K562 (cell line): ENCODE data around the gene TTC28. TPM values are rescaled to one million over a fixed set of nuclear protein-coding genes. Genes with fewer than 3 reads are reported as not detected.

Experiments
- CEBPG ChIP-seq, 3 experiments: fragments of 200-800 bp in 1 of 3; sonication (Bioruptor generic) in 1 of 3; sonication (generic) in 1 of 3; formaldehyde crosslinking in 1 of 3; IDR thresholded peaks in 2 of 3; conservative IDR thresholded peaks in 1 of 3; 2 replicates each; pipeline versions ENCODE4 v1.6.1 to v1.8.0; 2016 to 2022; ENCODE audit warnings: missing compliant biosample characterization in 2 of 3, missing genetic modification characterization in 2 of 3, mild to moderate bottlenecking in 1 of 3, missing genetic modification reagents in 1 of 3
- L3MBTL2 ChIP-seq: fragments of 450-650 bp; IDR thresholded peaks from 2 replicates; pipeline ENCODE4 v1.6.1; 2016; ENCODE audit warnings: mild to moderate bottlenecking, moderate library complexity
- MYBL2 ChIP-seq, 2 experiments: fragments of 450-650 bp in 1 of 2; sonication (generic) in 1 of 2; formaldehyde crosslinking in 1 of 2; IDR thresholded peaks; 2 replicates each; pipeline versions ENCODE4 v1.6.1 to v1.8.1; 2017 to 2022; ENCODE audit warnings: borderline replicate concordance in 1 of 2, inconsistent platforms in 1 of 2, low read depth in 1 of 2, mild to moderate bottlenecking in 1 of 2, missing genetic modification reagents in 1 of 2, moderate library complexity in 1 of 2
- NFRKB ChIP-seq: fragments of 450-650 bp; IDR thresholded peaks from 2 replicates; pipeline ENCODE4 v1.6.1; 2016; ENCODE audit warnings: low read depth
- NR3C1 ChIP-seq: sonication (generic); formaldehyde crosslinking; IDR thresholded peaks from 2 replicates; pipeline ENCODE4 v1.8.1; 2022; ENCODE audit warnings: missing genetic modification reagents
- ZNF76 ChIP-seq: fragments of 250-450 bp; sonication (Bioruptor Pico); IDR thresholded peaks from 2 replicates; pipeline ENCODE4 v1.4.0; 2020; ENCODE audit warnings: mild to moderate bottlenecking, moderate library complexity, borderline replicate concordance
- polyA plus RNA-seq, 8 experiments: library from polyadenylated mRNA; depleted of rRNA in 4 of 8; stranded (reverse) in 5 of 8; unstranded in 3 of 8; fragments of >200 nt; fragmentation: Nextera tagmentation in 2 of 8; fragmentation: Illumina TruSeq in 1 of 8; extraction: Ambion mirVana in 2 of 8; extraction: Trizol in 1 of 8; gene quantifications; 2 replicates each; pipeline versions ENCODE4 v1.2.1 to v1.2.3, GENCODE V29; 2011 to 2014; ENCODE audit warnings: inconsistent platforms in 1 of 8, missing spikeins in 1 of 8
- total RNA-seq, 7 experiments: library from RNA; depleted of rRNA in 6 of 7; stranded (reverse); fragments of >200 nt in 6 of 7; fragmentation: Illumina TruSeq in 2 of 7; extraction: Trizol in 2 of 7; gene quantifications; 2 replicates each; pipeline versions ENCODE4 v1.2.1 to v1.2.3, GENCODE V29; 2011 to 2021; ENCODE audit warnings: low replicate concordance in 1 of 7
- TF ChIP-seq, protein P1 (sequence below): fragments of 450-650 bp; IDR thresholded peaks from 2 replicates; pipeline ENCODE4 v1.6.1; 2016; ENCODE audit warnings: mild to moderate bottlenecking, moderate library complexity
- TF ChIP-seq, protein P2 (sequence below): fragments of 450-650 bp; IDR thresholded peaks from 2 replicates; pipeline ENCODE4 v1.6.1; 2016

Gene TTC28
- total and polyA plus RNA-seq, 9 of the 15 experiments (the other 6 are each of a cell fraction or from before 2014, with no cell fraction given): 0.22 to 10.7 (median 3.1) TPM

DNA sequence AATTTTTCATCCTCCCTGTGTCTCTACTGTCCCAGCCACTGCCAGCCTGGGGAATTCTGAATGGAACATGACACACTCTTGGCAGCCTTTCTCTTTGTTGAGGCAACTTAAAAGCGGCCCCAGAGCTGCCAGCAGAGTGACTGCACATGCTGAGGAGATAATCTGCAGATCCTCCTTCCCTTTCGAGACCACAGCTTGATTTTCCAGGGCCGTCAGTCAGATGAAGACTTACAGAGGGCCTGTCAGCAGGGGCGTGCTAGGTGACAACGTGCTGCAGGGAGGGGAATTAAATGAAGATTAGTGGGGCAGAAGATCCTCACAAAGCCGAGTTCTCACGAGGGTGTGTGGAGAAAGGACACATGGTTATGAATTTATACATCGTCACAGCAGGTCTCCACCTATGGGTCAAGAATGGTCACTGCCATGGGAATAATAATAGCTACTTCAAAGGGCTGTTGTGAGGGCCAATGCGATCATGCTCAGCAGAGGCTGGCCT, 567.0 kb downstream of the TTC28 start (continued):
- TF ChIP-seq, protein P1, sequence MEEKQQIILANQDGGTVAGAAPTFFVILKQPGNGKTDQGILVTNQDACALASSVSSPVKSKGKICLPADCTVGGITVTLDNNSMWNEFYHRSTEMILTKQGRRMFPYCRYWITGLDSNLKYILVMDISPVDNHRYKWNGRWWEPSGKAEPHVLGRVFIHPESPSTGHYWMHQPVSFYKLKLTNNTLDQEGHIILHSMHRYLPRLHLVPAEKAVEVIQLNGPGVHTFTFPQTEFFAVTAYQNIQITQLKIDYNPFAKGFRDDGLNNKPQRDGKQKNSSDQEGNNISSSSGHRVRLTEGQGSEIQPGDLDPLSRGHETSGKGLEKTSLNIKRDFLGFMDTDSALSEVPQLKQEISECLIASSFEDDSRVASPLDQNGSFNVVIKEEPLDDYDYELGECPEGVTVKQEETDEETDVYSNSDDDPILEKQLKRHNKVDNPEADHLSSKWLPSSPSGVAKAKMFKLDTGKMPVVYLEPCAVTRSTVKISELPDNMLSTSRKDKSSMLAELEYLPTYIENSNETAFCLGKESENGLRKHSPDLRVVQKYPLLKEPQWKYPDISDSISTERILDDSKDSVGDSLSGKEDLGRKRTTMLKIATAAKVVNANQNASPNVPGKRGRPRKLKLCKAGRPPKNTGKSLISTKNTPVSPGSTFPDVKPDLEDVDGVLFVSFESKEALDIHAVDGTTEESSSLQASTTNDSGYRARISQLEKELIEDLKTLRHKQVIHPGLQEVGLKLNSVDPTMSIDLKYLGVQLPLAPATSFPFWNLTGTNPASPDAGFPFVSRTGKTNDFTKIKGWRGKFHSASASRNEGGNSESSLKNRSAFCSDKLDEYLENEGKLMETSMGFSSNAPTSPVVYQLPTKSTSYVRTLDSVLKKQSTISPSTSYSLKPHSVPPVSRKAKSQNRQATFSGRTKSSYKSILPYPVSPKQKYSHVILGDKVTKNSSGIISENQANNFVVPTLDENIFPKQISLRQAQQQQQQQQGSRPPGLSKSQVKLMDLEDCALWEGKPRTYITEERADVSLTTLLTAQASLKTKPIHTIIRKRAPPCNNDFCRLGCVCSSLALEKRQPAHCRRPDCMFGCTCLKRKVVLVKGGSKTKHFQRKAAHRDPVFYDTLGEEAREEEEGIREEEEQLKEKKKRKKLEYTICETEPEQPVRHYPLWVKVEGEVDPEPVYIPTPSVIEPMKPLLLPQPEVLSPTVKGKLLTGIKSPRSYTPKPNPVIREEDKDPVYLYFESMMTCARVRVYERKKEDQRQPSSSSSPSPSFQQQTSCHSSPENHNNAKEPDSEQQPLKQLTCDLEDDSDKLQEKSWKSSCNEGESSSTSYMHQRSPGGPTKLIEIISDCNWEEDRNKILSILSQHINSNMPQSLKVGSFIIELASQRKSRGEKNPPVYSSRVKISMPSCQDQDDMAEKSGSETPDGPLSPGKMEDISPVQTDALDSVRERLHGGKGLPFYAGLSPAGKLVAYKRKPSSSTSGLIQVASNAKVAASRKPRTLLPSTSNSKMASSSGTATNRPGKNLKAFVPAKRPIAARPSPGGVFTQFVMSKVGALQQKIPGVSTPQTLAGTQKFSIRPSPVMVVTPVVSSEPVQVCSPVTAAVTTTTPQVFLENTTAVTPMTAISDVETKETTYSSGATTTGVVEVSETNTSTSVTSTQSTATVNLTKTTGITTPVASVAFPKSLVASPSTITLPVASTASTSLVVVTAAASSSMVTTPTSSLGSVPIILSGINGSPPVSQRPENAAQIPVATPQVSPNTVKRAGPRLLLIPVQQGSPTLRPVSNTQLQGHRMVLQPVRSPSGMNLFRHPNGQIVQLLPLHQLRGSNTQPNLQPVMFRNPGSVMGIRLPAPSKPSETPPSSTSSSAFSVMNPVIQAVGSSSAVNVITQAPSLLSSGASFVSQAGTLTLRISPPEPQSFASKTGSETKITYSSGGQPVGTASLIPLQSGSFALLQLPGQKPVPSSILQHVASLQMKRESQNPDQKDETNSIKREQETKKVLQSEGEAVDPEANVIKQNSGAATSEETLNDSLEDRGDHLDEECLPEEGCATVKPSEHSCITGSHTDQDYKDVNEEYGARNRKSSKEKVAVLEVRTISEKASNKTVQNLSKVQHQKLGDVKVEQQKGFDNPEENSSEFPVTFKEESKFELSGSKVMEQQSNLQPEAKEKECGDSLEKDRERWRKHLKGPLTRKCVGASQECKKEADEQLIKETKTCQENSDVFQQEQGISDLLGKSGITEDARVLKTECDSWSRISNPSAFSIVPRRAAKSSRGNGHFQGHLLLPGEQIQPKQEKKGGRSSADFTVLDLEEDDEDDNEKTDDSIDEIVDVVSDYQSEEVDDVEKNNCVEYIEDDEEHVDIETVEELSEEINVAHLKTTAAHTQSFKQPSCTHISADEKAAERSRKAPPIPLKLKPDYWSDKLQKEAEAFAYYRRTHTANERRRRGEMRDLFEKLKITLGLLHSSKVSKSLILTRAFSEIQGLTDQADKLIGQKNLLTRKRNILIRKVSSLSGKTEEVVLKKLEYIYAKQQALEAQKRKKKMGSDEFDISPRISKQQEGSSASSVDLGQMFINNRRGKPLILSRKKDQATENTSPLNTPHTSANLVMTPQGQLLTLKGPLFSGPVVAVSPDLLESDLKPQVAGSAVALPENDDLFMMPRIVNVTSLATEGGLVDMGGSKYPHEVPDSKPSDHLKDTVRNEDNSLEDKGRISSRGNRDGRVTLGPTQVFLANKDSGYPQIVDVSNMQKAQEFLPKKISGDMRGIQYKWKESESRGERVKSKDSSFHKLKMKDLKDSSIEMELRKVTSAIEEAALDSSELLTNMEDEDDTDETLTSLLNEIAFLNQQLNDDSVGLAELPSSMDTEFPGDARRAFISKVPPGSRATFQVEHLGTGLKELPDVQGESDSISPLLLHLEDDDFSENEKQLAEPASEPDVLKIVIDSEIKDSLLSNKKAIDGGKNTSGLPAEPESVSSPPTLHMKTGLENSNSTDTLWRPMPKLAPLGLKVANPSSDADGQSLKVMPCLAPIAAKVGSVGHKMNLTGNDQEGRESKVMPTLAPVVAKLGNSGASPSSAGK: peak; percentile 68
- TF ChIP-seq CEBPG (CRISPR knock-in tag; IDR thresholded peaks at IDR 0.05): no peak
- TF ChIP-seq CEBPG (tag; conservative IDR thresholded peaks at IDR 0.05 in 1 of 2, IDR thresholded peaks at IDR 0.05 in 1 of 2): no peak
- peak; percentile 78; the same call in 1 of the 2 replicates for TF ChIP-seq L3MBTL2
- TF ChIP-seq NR3C1 (CRISPR knock-in tag): no peak
- TF ChIP-seq ZNF76 (CRISPR knock-in tag): no peak
- no peak for TF ChIP-seq NFRKB
- no peak for TF ChIP-seq MYBL2 (IDR thresholded peaks at IDR 0.05; ENCODE audit: low read depth)
- no peak for TF ChIP-seq MYBL2 (CRISPR knock-in tag; IDR thresholded peaks at IDR 0.05; ENCODE audit: borderline replicate concordance)
- TF ChIP-seq, protein P2, sequence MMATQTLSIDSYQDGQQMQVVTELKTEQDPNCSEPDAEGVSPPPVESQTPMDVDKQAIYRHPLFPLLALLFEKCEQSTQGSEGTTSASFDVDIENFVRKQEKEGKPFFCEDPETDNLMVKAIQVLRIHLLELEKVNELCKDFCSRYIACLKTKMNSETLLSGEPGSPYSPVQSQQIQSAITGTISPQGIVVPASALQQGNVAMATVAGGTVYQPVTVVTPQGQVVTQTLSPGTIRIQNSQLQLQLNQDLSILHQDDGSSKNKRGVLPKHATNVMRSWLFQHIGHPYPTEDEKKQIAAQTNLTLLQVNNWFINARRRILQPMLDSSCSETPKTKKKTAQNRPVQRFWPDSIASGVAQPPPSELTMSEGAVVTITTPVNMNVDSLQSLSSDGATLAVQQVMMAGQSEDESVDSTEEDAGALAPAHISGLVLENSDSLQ: peak; percentile 50; the same call in 1 of the 2 replicates
- TF ChIP-seq, all 486 proteins: peak for 9
